HK-2 (cell line): Measurements from ENCODE around the gene CNNM1.

Experiments used
- DNase-seq: peaks from one replicate; pipeline ENCODE4 v3.0.0-alpha.2; 2018; ENCODE audit not compliant: unreplicated experiment

The CNNM1 gene

GRCh38 chr10:99372546-99373271 lies 43.6 kb downstream of the CNNM1 start:
- no peak for DNase-seq

- DNase-seq: no peak
Measured at GRCh38 chr10:99374526-99374925, 45.4 kb downstream of the CNNM1 start.

GRCh38 chr10:99374972-99375371 lies 45.8 kb downstream of the CNNM1 start:
- no peak for DNase-seq

GRCh38 chr10:99375426-99375825 lies 46.3 kb downstream of the CNNM1 start:
- DNase-seq: no peak

- no peak for DNase-seq
Measured at GRCh38 chr10:99382176-99382575, 53.0 kb downstream of the CNNM1 start.

GRCh38 chr10:99387071-99387470 lies 57.9 kb downstream of the CNNM1 start:
- DNase-seq: no peak

- no peak for DNase-seq
Measured at GRCh38 chr10:99387541-99387940, 58.4 kb downstream of the CNNM1 start.

GRCh38 chr10:99389729-99390480 lies 60.7 kb downstream of the CNNM1 start:
- DNase-seq: no peak

GRCh38 chr10:99391346-99391745 lies 62.2 kb downstream of the CNNM1 start:
- DNase-seq: no peak

- no peak for DNase-seq
Measured at GRCh38 chr10:99393036-99393435, 63.9 kb downstream of the CNNM1 start.

GRCh38 chr10:99393683-99394082 lies 64.5 kb downstream of the CNNM1 start:
- no peak for DNase-seq

GRCh38 chr10:99394256-99394655 lies 65.1 kb downstream of the CNNM1 start:
- no peak for DNase-seq

GRCh38 chr10:99394761-99395386 lies 65.7 kb downstream of the CNNM1 start:
- DNase-seq: no peak

GRCh38 chr10:99395750-99396445 lies 66.7 kb downstream of the CNNM1 start:
- peak; percentile 85 for DNase-seq

- peak; percentile 32 for DNase-seq
Measured at GRCh38 chr10:99396471-99396870, 67.3 kb downstream of the CNNM1 start.

- DNase-seq: no peak
Measured at GRCh38 chr10:99399664-99400063, 70.5 kb downstream of the CNNM1 start.

- no peak for DNase-seq
Measured at GRCh38 chr10:99403674-99404073, 74.5 kb downstream of the CNNM1 start.

GRCh38 chr10:99406149-99406548 lies 77.0 kb downstream of the CNNM1 start:
- no peak for DNase-seq

GRCh38 chr10:99410146-99410545 lies 81.0 kb downstream of the CNNM1 start:
- DNase-seq: no peak

- DNase-seq: no peak
Measured at GRCh38 chr10:99410876-99411275, 81.7 kb downstream of the CNNM1 start.

- no peak for DNase-seq
Measured at GRCh38 chr10:99411546-99411945, 82.4 kb downstream of the CNNM1 start.

GRCh38 chr10:99412099-99412498 lies 82.9 kb downstream of the CNNM1 start:
- DNase-seq: no peak
